Endometrial microvascular endothelial cells (primary cell): ENCODE results near the gene LKAAEAR1. TPM values are rescaled to one million over a fixed set of nuclear protein-coding genes. Genes with fewer than 3 reads are reported as not detected.

Experiments
- in situ Hi-C: cut with HindIII; loops from 2 replicates; pipeline ENCODE4 v1.10.0; 2017; ENCODE audit warnings: low sequenced_read_pairs, low pct_unique_long_range_greater_than_20kb; ENCODE audit errors: inconsistent ontology term
- total RNA-seq: library from RNA; depleted of rRNA; stranded (reverse); fragments of >200 nt; gene quantifications from one replicate; pipeline ENCODE4 v1.2.3, GENCODE V29; 2015; ENCODE audit errors: inconsistent ontology term

The LKAAEAR1 gene
- total RNA-seq, 1 donor from 2014 or later, result not detected

GRCh38 chr20:64047046-64047389 lies 37.2 kb downstream of the LKAAEAR1 start:
- in situ Hi-C loops, result no loop called here

DNA sequence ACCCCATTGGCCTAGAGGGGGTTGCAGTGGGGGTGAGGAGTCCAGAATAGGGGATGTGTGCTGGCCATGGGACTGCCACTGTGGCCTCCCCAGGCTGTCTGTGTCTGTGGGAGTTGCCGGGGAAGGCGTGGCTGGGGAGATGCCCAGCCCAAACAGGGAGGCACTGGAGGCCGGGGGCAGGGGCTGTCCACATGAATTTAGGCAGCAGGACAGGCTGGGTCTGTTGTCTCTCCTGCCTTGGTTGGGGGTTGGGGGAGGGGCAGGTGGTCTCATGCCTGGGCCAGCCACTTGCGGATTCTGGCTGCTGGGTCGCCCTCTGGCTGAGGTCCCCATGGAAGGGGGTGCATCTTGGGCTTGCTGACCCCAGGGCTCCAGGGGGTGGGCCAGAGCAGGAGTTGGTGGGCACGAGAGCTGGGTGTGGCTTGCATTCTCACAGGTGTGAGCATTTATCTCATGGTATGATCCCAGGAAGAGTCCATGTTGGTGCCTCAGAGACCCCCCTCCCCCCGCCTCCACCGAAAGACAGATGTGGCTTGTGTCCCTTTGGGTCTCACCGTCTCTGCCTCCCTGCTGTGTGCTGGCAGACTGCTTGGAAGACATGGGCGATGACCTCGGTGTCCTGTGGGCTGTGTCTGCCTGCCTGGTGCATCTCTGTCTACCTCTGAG lies 38.7 kb downstream of the LKAAEAR1 start:
- in situ Hi-C loops, result no loop called here

DNA sequence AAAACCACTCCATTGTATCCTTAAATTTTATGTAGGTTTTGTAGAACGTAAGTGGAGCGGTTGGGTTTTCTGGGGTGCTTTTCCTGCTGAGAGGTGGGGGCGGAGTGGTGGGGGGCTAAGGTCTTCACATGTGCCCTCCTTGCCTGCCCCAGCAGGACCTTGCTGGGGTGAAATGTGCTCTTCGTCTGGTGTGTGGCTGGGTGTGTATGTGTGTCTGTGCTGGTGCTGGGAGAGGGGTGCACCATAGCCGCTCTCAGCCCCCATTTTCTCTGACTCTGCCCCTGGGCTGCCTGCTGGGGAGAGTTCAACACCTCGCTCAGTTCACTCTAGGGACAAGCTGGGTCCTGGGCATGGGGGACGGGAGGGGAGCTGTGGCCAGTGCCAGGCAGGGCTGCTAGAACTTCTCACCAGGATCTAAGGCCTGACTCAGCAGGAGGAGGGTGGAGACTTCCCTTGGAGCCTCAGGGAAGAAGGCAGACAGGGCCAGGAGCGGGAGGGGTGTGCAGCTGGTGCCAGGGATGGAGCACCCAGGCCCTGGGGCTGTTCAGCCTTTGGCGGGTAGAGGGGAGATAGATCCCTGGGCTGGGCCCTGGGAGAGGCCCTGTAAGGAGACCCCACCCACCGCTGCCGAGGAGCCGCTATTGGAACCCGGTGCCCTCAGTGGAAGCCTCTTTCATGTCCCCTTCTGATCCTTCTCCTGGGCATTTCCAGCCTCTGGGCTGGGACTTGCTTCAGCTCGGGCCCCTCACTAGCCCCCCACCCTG lies 39.5 kb downstream of the LKAAEAR1 start:
- in situ Hi-C loops, result no loop called here

GRCh38 chr20:64043768-64044167 lies 40.4 kb downstream of the LKAAEAR1 start:
- in situ Hi-C loops, result no loop called here

GRCh38 chr20:64042054-64042781 lies 42.0 kb downstream of the LKAAEAR1 start:
- in situ Hi-C loops, result no loop called here

DNA sequence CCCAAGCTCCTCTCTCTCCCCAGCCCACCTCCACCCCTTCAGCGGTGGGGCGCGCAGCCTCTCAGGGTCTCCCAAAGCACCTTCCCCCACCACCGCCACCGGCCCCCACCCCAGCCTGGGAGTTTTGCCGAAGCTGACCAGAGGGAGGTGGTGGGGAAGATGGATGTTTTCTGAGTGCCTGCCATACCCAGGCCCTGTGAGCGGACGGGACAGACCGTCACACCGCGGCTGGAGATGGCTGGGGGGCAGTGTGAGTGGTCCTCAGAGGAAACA lies 42.5 kb downstream of the LKAAEAR1 start:
- in situ Hi-C loops, result no loop called here

DNA sequence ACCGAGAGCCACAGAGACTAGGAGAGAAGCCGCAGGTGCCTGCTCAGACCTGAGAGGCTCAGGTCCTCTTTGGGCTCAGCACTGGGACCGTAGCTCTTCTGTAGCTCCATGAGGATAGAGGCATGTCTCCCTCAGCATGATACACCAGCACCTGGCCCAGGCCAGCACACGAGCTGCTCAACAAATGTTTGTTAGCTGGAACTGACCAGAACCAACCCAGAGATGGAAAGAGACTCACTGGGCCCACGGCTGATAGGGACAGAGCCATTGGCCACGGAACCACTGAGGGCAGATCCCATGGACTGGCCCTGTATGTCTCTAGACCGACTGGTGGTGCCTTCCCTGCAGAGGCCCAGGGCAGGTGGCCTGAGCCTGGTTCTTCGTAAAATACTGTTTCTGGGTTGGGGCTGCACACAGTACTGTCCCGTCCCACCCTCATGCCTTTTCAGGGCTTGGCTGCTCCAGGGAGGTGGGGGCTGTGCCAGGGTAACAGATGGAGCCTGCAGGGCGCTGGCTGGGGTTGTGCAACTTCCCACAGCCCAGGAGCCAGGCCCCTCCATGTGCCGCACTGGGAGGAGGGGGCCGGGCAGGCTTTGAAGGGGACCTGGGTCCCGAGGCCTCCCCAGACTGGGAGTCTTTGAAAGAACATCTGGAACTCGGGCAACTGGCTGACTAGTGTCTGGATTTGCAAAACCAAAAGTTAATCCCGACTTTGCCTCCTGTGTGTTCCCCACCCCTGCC lies 43.0 kb downstream of the LKAAEAR1 start:
- in situ Hi-C loops, result no loop called here

DNA sequence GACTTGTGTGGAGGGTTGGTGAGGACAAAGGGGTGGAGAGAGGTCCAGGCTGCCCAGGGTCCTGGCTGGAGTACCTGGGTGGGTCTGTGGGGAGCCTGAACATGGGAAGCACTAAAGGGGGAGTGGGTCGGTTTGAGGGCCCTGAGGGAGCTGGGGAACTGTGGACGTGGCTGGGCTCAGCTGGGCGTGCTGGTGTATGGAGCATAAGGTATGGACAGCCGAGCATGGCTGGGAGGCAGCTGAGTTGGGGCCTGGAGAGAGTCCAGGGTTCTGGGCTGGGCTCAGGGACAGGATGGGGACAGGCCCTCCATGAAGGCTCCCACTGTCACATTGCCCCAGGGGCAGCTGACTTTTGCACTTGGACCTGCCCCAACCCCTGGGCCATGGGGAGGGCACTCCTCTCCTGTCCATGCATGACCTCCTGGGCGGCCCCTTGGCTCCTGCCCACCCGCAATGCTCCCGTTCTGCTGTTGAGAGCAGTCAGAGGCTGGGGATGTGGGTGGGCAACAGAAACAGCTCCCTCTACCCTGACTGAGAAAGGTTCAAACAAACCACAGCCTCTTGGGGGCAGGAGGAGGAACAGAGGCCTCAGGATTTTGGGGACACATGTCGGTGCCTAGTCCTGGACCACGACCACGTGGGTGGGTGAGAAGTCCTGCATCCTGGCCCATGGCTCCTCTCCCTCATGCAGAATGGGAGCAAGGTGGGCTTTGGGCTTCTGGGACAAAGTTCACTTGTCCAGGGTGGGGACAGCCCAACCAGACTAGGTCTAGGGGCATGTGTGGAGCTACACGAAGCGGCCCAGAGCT lies 43.8 kb downstream of the LKAAEAR1 start:
- in situ Hi-C loops, result no loop called here

GRCh38 chr20:64039293-64040160 lies 44.7 kb downstream of the LKAAEAR1 start:
- in situ Hi-C loops, result no loop called here

DNA sequence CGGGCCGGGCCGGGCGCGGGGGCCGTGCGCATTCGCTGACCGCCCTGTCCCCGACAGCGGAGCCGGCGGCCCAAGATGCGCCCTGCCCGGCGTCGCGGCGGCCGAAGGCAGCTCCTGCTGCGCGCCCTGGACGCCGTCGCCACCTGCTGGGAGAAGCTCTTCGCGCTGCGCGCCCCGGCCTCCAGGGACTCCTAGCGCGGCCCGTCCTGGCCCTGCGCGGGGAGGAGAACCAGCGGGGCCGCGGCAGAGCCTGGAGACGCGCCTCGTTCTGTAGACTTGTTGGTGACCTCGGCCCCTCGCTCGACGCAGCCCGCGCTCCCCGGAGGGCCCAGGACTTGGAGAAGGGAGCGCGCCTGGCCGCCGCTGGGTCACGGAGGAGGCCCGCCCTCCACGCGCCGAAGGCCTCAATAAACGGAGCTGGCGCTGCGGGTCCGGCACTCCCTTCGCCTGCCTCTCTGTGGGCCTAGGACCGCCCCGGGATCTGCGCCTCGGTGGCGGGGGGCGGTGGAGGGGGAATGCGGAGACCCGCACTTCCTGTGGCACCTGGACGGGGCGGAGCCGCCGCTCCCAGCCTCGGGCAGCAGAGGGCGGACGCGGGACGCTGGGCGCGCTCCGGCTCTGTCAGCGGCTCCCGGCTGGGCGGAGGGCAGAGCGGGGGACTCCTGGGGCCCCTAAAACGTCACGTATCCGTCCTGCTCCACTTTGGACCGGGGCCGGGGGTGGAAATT lies 45.5 kb downstream of the LKAAEAR1 start:
- in situ Hi-C loops, result no loop called here

DNA sequence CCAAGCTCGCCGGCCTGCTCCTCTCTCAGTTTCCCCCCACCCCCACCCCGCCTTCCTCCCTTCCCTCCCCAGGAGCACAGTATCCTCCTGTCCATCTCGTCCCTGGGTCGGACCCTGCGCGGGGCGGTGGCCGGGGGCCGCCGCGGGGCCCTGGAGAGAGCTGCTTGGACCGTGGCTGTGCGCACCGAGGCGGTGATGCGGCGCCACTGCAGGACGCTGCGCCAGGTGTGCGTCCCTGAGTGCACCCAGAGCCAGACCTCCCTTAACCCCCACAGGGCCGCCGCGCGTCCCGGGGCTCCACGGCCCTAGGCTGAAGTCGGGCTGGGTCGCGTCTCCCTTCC lies 46.0 kb downstream of the LKAAEAR1 start:
- in situ Hi-C loops, result no loop called here

GRCh38 chr20:64037498-64038213 lies 46.5 kb downstream of the LKAAEAR1 start:
- in situ Hi-C loops, result no loop called here

- in situ Hi-C loops, result no loop called here
Measured at GRCh38 chr20:64037199-64037497, 47.0 kb downstream of the LKAAEAR1 start.

DNA sequence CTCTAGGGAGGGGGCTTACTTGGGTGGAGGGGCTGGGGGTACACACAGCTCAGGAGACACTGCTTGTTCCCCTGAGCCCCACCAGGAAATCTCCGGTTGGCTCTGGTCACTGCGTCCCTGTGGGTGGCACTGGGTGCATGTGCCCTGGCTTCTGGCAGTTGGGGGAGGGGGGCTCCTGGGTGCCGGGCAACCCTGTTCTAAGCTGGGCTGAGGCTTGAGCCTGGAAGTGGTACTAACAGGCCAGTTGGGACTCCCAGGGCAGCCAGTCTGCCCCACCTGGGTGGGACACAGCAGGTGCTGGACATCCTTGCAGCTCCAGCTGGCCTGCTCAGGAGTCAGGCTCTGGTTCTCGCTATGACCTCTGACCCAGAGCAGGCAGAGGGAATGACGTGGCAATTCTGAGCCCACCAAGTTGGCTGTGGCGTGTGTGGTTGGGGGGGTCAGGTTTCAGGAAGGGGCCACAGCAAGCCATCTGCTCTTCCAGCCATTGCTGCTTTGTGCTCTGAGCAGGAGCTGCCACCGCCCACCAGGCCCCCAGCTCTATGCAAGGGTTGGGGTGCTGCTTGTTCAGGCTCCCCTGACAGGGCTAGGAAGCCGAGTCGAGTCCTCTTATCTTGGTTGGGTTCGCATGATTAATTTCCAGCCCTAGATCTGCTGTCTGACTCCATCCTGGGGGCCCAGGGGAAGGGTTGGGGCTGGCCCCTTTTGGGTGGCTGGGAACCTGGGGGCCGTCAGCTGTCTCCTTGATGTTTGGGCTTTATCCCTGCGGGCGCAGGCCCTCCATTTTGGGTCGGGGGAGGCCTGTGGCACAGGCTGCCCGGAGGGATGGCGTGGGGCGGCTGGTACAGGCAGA lies 47.6 kb downstream of the LKAAEAR1 start:
- in situ Hi-C loops, result no loop called here

GRCh38 chr20:64035933-64036345 lies 48.3 kb downstream of the LKAAEAR1 start, which contains the start of gene C20orf204:
Gene C20orf204, plus strand, starts transcription at chr20:64036182. Its CDS starts 142 bp downstream, at chr20:64036324.
- in situ Hi-C loops, result no loop called here
